Endothelial cell of umbilical vein (primary cell): Measurements from ENCODE around the gene VWA8. TPM values are rescaled to one million over a fixed set of nuclear protein-coding genes. Genes with fewer than 3 reads are reported as not detected.
A peak's percentile ranks its signal among the peaks of the same experiment; 100 is the strongest.

Experiments used
- BruUV-seq: library from RNA; stranded (reverse); fragments of 400-500 nt; replicated peaks from 2 replicates; lab custom pipeline; 2021; lab: Mats Ljungman, UMichigan
- CTCF ChIA-PET: fragments of 300-600, 350-600 bp; sonication (Branson Sonifier 250); formaldehyde crosslinking; loops from one replicate; lab custom pipeline; 2021; ENCODE audit warnings: antibody characterized with exemption, inconsistent platforms; lab: Charles Lee
- POLR2A ChIA-PET: fragments of 300-600, 350-600 bp; sonication (Branson Sonifier 250); formaldehyde crosslinking; loops from one replicate; lab custom pipeline; 2021; ENCODE audit warnings: antibody characterized with exemption, inconsistent platforms; lab: Charles Lee
- DNase-seq: peaks from one replicate; pipeline ENCODE4 v3.0.0-alpha.2; 2011; ENCODE audit warnings: low read depth, low spot score
- FAIRE-seq: peaks from 2 replicates; lab custom pipeline; 2011; peaks lifted over from hg19 to GRCh38; lab: Jason Lieb, UNC
- H2AFZ ChIP-seq: 2 replicates; pipeline ENCODE4 v1.6.0; 2012; ENCODE audit warnings: low read depth, low read length, control low read depth, inconsistent platforms
- H3K27ac ChIP-seq: 2 replicates; pipeline ENCODE4 v1.5.1; 2011; ENCODE audit warnings: low read depth, mild to moderate bottlenecking, control low read depth, low read length, moderate library complexity; ENCODE audit not compliant: insufficient read depth
- H3K27me3 ChIP-seq, 2 experiments: 2 replicates each; pipeline versions ENCODE4 v1.6.0 to v1.6.1; 2011; ENCODE audit warnings: low read length in 2 of 2, mixed read lengths in 1 of 2; ENCODE audit not compliant: control insufficient read depth in 2 of 2, insufficient read depth in 2 of 2
- H3K36me3 ChIP-seq, 2 experiments: 2 replicates in 1 of 2; 3 replicates in 1 of 2; pipeline ENCODE4 v1.5.1; 2011; ENCODE audit warnings: low read length in 2 of 2, mild to moderate bottlenecking in 1 of 2, moderate library complexity in 1 of 2; ENCODE audit not compliant: control insufficient read depth in 2 of 2, insufficient read depth in 2 of 2; ENCODE audit errors: extremely low read depth in 1 of 2
- H3K4me1 ChIP-seq: 3 replicates; pipeline ENCODE4 v1.5.1; 2011; ENCODE audit warnings: mild to moderate bottlenecking, low read length; ENCODE audit not compliant: control insufficient read depth, insufficient read depth; ENCODE audit errors: extremely low read depth
- H3K4me2 ChIP-seq: 2 replicates; pipeline ENCODE4 v1.6.1; 2011; ENCODE audit warnings: low read length, control low read depth, mixed read lengths; ENCODE audit not compliant: insufficient read depth
- H3K4me3 ChIP-seq, 3 experiments: fragments of 200-600 bp in 1 of 3; sonication (generic), shearing (Covaris generic) in 1 of 3; replicated peaks in 1 of 3; 2 replicates each; pipeline ENCODE4 v1.5.1; 2011 to 2016; ENCODE audit warnings: control low read depth in 3 of 3, low read length in 3 of 3, mild to moderate bottlenecking in 2 of 3, inconsistent platforms in 1 of 3, low read depth in 1 of 3, moderate library complexity in 1 of 3; ENCODE audit not compliant: insufficient read depth in 1 of 3
- H3K79me2 ChIP-seq: 2 replicates; pipeline ENCODE4 v1.6.0; 2012; ENCODE audit warnings: low read length, inconsistent platforms; ENCODE audit not compliant: control insufficient read depth, insufficient read depth
- H3K9ac ChIP-seq: replicated peaks from 2 replicates; pipeline ENCODE3; 2011; ENCODE audit warnings: low read length, control low read depth; ENCODE audit not compliant: insufficient read depth; ENCODE audit errors: extremely low read depth
- H3K9me1 ChIP-seq: replicated peaks from 3 replicates; pipeline ENCODE4 v1.6.0; 2011; ENCODE audit warnings: mild to moderate bottlenecking, low read length; ENCODE audit not compliant: control insufficient read depth, insufficient read depth; ENCODE audit errors: extremely low read depth
- H3K9me3 ChIP-seq: replicated peaks from 2 replicates; pipeline ENCODE4 v1.5.1; 2012; ENCODE audit warnings: low read length, inconsistent platforms; ENCODE audit not compliant: control insufficient read depth, insufficient read depth
- H4K20me1 ChIP-seq: replicated peaks from 2 replicates; pipeline ENCODE3; 2011; ENCODE audit warnings: mild to moderate bottlenecking, low read length; ENCODE audit not compliant: control insufficient read depth, insufficient read depth; ENCODE audit errors: extremely low read depth
- CTCF ChIP-seq, 2 donors: IDR thresholded peaks; 1 replicate in 1 of 2; 2 replicates in 1 of 2; pipeline ENCODE4 v1.5.1; 2011; ENCODE audit warnings: low read length in 2 of 2, mild to moderate bottlenecking in 2 of 2, moderate library complexity in 2 of 2, control low read depth in 1 of 2, inconsistent platforms in 1 of 2, low read depth in 1 of 2; ENCODE audit not compliant: insufficient read depth in 1 of 2; ENCODE audit errors: extremely low read depth in 1 of 2
- EZH2 ChIP-seq: IDR thresholded peaks from 2 replicates; pipeline ENCODE4 v1.6.1; 2012; ENCODE audit warnings: borderline replicate concordance, low read depth, mild to moderate bottlenecking, moderate library complexity, low read length, inconsistent platforms; ENCODE audit not compliant: severe bottlenecking
- FOS ChIP-seq: IDR thresholded peaks from 2 replicates; pipeline ENCODE4 v1.6.1; 2011; ENCODE audit warnings: mild to moderate bottlenecking, low read length, moderate library complexity, borderline replicate concordance; ENCODE audit not compliant: insufficient read depth
- JUN ChIP-seq: IDR thresholded peaks from 2 replicates; pipeline ENCODE4 v1.6.1; 2011; ENCODE audit warnings: borderline replicate concordance, low read depth; ENCODE audit not compliant: insufficient read length, insufficient read depth
- MAX ChIP-seq: IDR thresholded peaks from 2 replicates; pipeline ENCODE4 v1.6.1; 2011; ENCODE audit not compliant: insufficient read depth, insufficient read length
- MYC ChIP-seq: IDR thresholded peaks from one replicate; pipeline ENCODE4 v1.6.1; 2011; ENCODE audit warnings: mild to moderate bottlenecking, low read depth, low read length
- dilution Hi-C: fragments of 300-500 bp; cut with MboI; formaldehyde crosslinking; loops from one replicate; pipeline ENCODE4 v1.15.0; 2019; ENCODE audit warnings: low sequenced_read_pairs; ENCODE audit not compliant: extremely low pct_ligation_motif_present
- intact Hi-C: fragments of 100-400 bp; cut with micrococcal nuclease; formaldehyde crosslinking; loops from one replicate; pipeline ENCODE4 v1.10.0; 2022
- polyA plus RNA-seq, 4 experiments: library from polyadenylated mRNA; depleted of rRNA in 3 of 4; stranded (reverse) in 3 of 4; unstranded in 1 of 4; fragments of >200 nt; gene quantifications; 2 replicates each; pipeline versions ENCODE4 v1.2.1 to v1.2.3, GENCODE V29; 2011 to 2012; ENCODE audit warnings: missing spikeins in 1 of 4
- total RNA-seq: library from RNA; stranded (reverse); gene quantifications from 2 replicates; pipeline ENCODE4 v1.2.3, GENCODE V29; 2021

Gene VWA8
- total and polyA plus RNA-seq, 2 donors (not counting 3 experiments of a cell fraction or from before 2014, with no cell fraction given), result 2.9 to 11.3 TPM

GRCh38 chr13:41614671-41615527, 346.0 kb downstream of the VWA8 start:
- Histone ChIP-seq H3K4me1 (peaks cover 39% of the 10 kb centered on the region), H3K27me3 (no peaks in the 10 kb centered on the region), H3K79me2 (no peaks in the 10 kb centered on the region), H3K27ac (peak overlapping the region; percentile 93), H3K36me3 (no peaks in the 10 kb centered on the region), H4K20me1 (no peaks in the 10 kb centered on the region), H3K9me1 (no peaks in the 10 kb centered on the region), H3K4me3 (no peak overlapping the region), H3K9me3 (no peaks in the 10 kb centered on the region), H3K9ac (peak overlapping the region; percentile 69), H2AFZ (no peak overlapping the region), H3K4me2 (peak overlapping the region; percentile 0)
- no TSS peak for BruUV-seq
- ChIA-PET CTCF (interaction anchor here (0.8 to 2.2 kb wide), 9 partner anchors 28 to 230 kb away, joined by 3 to 22 read pairs (median 6); no protein-coding TSS in a partner anchor), POLR2A (interaction anchor here (1.0 to 2.2 kb wide), 6 partner anchors 31 to 153 kb away, joined by 3 to 29 read pairs (median 5); no protein-coding TSS in a partner anchor)
- TF ChIP-seq FOS (no peak), CTCF (IDR thresholded peaks at IDR 0.05; ENCODE audit: extremely low read depth in 1 of 2, insufficient read depth in 1 of 2, low read depth in 1 of 2, low read length in 2 of 2) (no peak), MAX (no peak), JUN (peak; percentile 7), EZH2 (no peak), MYC (no peak)
- intact Hi-C loops, result loop anchor here (1.0 to 2.0 kb wide), 7 partner anchors 18 to 262 kb away; partner anchors contain the start of gene RGCC
- no peak for FAIRE-seq
- dilution Hi-C loops, result no loop called here
- DNase-seq, result peak; percentile 40
